Neural progenitor cell (in vitro differentiated cells): ENCODE results near the gene SEC16A. TPM values are rescaled to one million over a fixed set of nuclear protein-coding genes. Genes with fewer than 3 reads are reported as not detected.

Experiments
- DNase-seq: peaks from one replicate; pipeline ENCODE4 v3.0.0-alpha.2; 2016; ENCODE audit warnings: low spot score
- H2AFZ ChIP-seq: fragments of 200-600 bp; sonication (generic); replicated peaks from 2 replicates; pipeline ENCODE4 v1.6.1; 2016; ENCODE audit warnings: antibody characterized with exemption
- H3F3A ChIP-seq: fragments of 200-600 bp; sonication (generic); 2 replicates; pipeline ENCODE4 v1.6.1; 2016; ENCODE audit warnings: antibody characterized with exemption, low read depth
- H3K27ac ChIP-seq: fragments of 200-600 bp; sonication (generic); 2 replicates; pipeline ENCODE4 v1.5.1; 2016; ENCODE audit warnings: mild to moderate bottlenecking
- H3K27me3 ChIP-seq: fragments of 200-600 bp; sonication (generic); 2 replicates; pipeline ENCODE4 v1.6.1; 2016; ENCODE audit warnings: mild to moderate bottlenecking, moderate library complexity
- H3K36me3 ChIP-seq: fragments of 200-600 bp; sonication (generic); 2 replicates; pipeline ENCODE4 v1.5.1; 2016
- H3K4me1 ChIP-seq: fragments of 200-600 bp; sonication (generic); 2 replicates; pipeline ENCODE4 v1.6.1; 2016; ENCODE audit warnings: mixed run types
- H3K4me2 ChIP-seq: fragments of 200-600 bp; sonication (generic); 2 replicates; pipeline ENCODE4 v1.6.1; 2016
- H3K4me3 ChIP-seq: fragments of 200-600 bp; sonication (generic); 2 replicates; pipeline ENCODE4 v1.5.1; 2016
- H3K79me2 ChIP-seq: fragments of 200-600 bp; sonication (generic); 2 replicates; pipeline ENCODE4 v1.6.1; 2016; ENCODE audit warnings: low read depth
- H3K9ac ChIP-seq: fragments of 200-600 bp; sonication (generic); 2 replicates; pipeline ENCODE4 v1.6.1; 2016
- H3K9me3 ChIP-seq: fragments of 200-600 bp; sonication (generic); 2 replicates; pipeline ENCODE4 v1.5.1; 2016; ENCODE audit warnings: low read depth
- H4K20me1 ChIP-seq: fragments of 200-600 bp; sonication (generic); 2 replicates; pipeline ENCODE4 v1.6.1; 2016; ENCODE audit warnings: low read depth
- H3K27ac Mint-ChIP-seq: 3 replicates; pipeline ENCODE4 v1.8.0; 2021; ENCODE audit warnings: mixed read lengths
- H3K27me3 Mint-ChIP-seq: 2 replicates; pipeline ENCODE4 v1.8.0; 2022; ENCODE audit warnings: low read depth, mild to moderate bottlenecking, inconsistent platforms, moderate library complexity, mixed read lengths; ENCODE audit not compliant: insufficient read depth
- H3K36me3 Mint-ChIP-seq: 3 replicates; pipeline ENCODE4 v1.8.0; 2021; ENCODE audit warnings: mixed read lengths
- H3K4me1 Mint-ChIP-seq: 3 replicates; pipeline ENCODE4 v1.8.0; 2021; ENCODE audit warnings: mixed read lengths
- H3K4me3 Mint-ChIP-seq: 3 replicates; pipeline ENCODE4 v1.8.0; 2021; ENCODE audit warnings: mild to moderate bottlenecking, moderate library complexity, mixed read lengths
- H3K9me3 Mint-ChIP-seq: 3 replicates; pipeline ENCODE4 v1.8.0; 2020; ENCODE audit warnings: mixed read lengths
- EZH2 ChIP-seq: fragments of 200-600 bp; sonication (generic); IDR thresholded peaks from 2 replicates; pipeline ENCODE4 v1.6.1; 2017; ENCODE audit warnings: antibody characterized with exemption, mild to moderate bottlenecking, moderate library complexity
- EZH2phosphoT487 ChIP-seq: fragments of 200-600 bp; sonication (generic); IDR thresholded peaks from 2 replicates; pipeline ENCODE4 v1.6.1; 2017; ENCODE audit warnings: antibody characterized with exemption
- total RNA-seq: library from RNA; depleted of rRNA; stranded (reverse); fragments of >200 nt; gene quantifications from 2 replicates; pipeline ENCODE4 v1.2.3, GENCODE V29; 2015; ENCODE audit warnings: low replicate concordance
- TF ChIP-seq, protein P1 (sequence below): fragments of 200-600 bp; sonication (generic); IDR thresholded peaks from 2 replicates; pipeline ENCODE4 v1.5.1; 2017; ENCODE audit warnings: antibody characterized with exemption, mild to moderate bottlenecking

Gene SEC16A
- total RNA-seq, 1 donor from 2014 or later: 16.8 TPM

DNA sequence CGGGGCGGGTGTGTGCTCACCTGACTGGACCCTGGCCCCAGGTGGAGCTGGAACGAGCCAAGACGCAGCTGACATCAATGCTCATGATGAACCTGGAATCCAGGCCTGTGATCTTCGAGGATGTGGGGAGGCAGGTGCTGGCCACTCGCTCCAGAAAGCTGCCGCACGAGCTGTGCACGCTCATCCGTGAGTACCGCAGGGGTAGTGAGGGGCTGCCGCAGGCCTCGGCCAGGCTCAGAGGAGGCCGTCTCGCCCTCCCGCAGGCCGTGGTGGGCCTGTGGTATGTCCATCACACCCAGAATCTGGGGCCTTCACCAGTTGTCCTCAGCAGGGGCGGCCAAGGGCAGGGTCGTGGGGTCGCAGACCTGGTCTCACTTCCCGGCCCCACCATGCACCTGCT is 61.0 kb downstream of the SEC16A start:
- no peaks in the 10 kb centered on the region for H3K4me1 ChIP-seq
- Mint-ChIP-seq H3K4me1 (no peaks in the 10 kb centered on the region), H3K9me3 (no peaks in the 10 kb centered on the region), H3K4me3 (no peak overlapping the region), H3K27me3 (peaks cover 3% of the 10 kb centered on the region), H3K36me3 (peaks cover 10% of the 10 kb centered on the region), H3K27ac (no peak overlapping the region)
- no peak overlapping the region for H2AFZ ChIP-seq
- H3K9ac ChIP-seq: no peak overlapping the region
- H3K27me3 ChIP-seq: no peaks in the 10 kb centered on the region
- H3K36me3 ChIP-seq: no peaks in the 10 kb centered on the region
- no peaks in the 10 kb centered on the region for H3K79me2 ChIP-seq
- TF ChIP-seq EZH2phosphoT487: no peak
- TF ChIP-seq, protein P1, sequence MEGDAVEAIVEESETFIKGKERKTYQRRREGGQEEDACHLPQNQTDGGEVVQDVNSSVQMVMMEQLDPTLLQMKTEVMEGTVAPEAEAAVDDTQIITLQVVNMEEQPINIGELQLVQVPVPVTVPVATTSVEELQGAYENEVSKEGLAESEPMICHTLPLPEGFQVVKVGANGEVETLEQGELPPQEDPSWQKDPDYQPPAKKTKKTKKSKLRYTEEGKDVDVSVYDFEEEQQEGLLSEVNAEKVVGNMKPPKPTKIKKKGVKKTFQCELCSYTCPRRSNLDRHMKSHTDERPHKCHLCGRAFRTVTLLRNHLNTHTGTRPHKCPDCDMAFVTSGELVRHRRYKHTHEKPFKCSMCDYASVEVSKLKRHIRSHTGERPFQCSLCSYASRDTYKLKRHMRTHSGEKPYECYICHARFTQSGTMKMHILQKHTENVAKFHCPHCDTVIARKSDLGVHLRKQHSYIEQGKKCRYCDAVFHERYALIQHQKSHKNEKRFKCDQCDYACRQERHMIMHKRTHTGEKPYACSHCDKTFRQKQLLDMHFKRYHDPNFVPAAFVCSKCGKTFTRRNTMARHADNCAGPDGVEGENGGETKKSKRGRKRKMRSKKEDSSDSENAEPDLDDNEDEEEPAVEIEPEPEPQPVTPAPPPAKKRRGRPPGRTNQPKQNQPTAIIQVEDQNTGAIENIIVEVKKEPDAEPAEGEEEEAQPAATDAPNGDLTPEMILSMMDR: no peak
- TF ChIP-seq EZH2: no peak
- H3K27ac ChIP-seq: no peak overlapping the region
- H3F3A ChIP-seq: no peaks in the 10 kb centered on the region
- DNase-seq: no peak
- no peaks in the 10 kb centered on the region for H3K9me3 ChIP-seq
- H3K4me2 ChIP-seq: no peak overlapping the region
- H3K4me3 ChIP-seq: no peak overlapping the region
- no peaks in the 10 kb centered on the region for H4K20me1 ChIP-seq

DNA sequence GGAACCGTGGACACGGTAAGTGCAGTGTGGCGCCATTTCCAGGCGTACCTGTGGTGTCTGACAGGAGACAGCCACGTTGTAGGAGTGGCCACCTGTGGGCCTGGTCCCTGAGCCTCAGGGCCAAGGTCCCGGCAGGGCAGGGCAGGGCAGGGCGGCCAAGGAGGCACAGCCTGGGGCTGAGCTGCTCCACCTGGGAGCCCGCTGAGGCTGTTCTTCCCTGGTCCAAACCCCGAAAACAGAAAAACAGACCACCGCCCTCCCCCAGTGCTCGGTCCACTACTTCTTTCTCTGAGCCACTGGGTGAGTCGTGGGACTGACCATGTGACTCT is 63.8 kb downstream of the SEC16A start:
- H3K36me3 ChIP-seq: no peaks in the 10 kb centered on the region
- no peak for DNase-seq
- TF ChIP-seq EZH2phosphoT487: no peak
- no peak for TF ChIP-seq EZH2
- TF ChIP-seq, protein P1: no peak
- no peaks in the 10 kb centered on the region for H4K20me1 ChIP-seq
- H3K4me2 ChIP-seq: no peak overlapping the region
- Mint-ChIP-seq H3K36me3 (peaks cover 21% of the 10 kb centered on the region), H3K9me3 (no peaks in the 10 kb centered on the region), H3K4me3 (no peak overlapping the region), H3K27me3 (no peaks in the 10 kb centered on the region), H3K27ac (no peak overlapping the region), H3K4me1 (no peaks in the 10 kb centered on the region)
- H3K79me2 ChIP-seq: no peaks in the 10 kb centered on the region
- H3K27me3 ChIP-seq: no peaks in the 10 kb centered on the region
- H3K4me1 ChIP-seq: no peaks in the 10 kb centered on the region
- H2AFZ ChIP-seq: no peak overlapping the region
- no peak overlapping the region for H3K9ac ChIP-seq
- no peak overlapping the region for H3K4me3 ChIP-seq
- H3K9me3 ChIP-seq: no peaks in the 10 kb centered on the region
- no peak overlapping the region for H3K27ac ChIP-seq
- no peaks in the 10 kb centered on the region for H3F3A ChIP-seq

DNA sequence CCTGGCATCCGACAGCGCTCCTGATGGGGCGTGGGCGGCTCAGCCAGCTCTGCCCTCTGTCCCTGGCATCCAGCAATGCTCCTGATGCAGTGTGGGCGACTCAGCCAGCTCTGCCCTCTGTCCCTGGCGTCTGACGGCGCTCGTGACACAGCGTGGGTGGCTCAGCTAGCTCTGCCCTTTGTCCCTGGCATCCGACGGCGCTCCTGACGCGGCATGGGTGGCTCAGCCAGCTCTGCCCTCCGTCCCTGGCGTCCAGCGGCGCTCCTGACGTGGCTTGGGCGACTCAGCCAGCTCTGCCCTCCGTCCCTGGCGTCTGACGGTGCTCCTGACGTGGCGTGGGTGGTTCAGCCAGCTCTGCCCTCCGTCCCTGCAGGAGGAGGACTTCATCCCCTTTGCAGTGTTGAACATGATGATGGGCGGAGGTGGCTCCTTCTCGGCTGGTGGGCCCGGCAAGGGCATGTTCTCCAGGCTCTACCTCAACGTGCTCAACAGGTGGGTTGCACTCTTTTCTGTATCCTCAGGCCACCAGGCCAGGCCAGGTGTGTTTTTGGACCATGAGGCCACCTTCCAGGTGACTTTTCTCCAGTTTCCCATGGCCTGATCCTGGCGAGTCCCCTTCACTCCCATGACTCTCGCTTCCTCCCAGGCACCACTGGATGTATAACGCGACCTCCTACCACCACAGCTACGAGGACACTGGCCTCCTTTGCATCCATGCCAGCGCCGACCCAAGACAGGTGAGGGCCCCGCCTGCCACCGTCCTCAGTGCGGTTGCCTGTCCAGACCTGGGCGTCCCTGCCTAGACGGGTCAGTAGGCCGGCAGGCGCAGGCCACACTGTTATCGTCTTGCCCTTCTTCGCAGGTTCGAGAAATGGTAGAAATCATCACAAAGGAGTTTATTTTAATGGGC is 64.4 kb downstream of the SEC16A start:
- Histone ChIP-seq H3F3A (no peaks in the 10 kb centered on the region), H3K9ac (no peak overlapping the region), H3K79me2 (no peaks in the 10 kb centered on the region), H3K36me3 (no peaks in the 10 kb centered on the region), H3K4me3 (no peak overlapping the region), H3K27ac (no peak overlapping the region), H3K27me3 (no peaks in the 10 kb centered on the region), H3K4me2 (no peak overlapping the region), H3K9me3 (no peaks in the 10 kb centered on the region), H4K20me1 (no peaks in the 10 kb centered on the region), H3K4me1 (no peaks in the 10 kb centered on the region), H2AFZ (no peak overlapping the region)
- H3K9me3 Mint-ChIP-seq: no peaks in the 10 kb centered on the region
- no peaks in the 10 kb centered on the region for H3K27me3 Mint-ChIP-seq
- H3K36me3 Mint-ChIP-seq: peaks cover 25% of the 10 kb centered on the region
- H3K27ac Mint-ChIP-seq: no peak overlapping the region
- peak overlapping the region; percentile 33 for H3K4me3 Mint-ChIP-seq
- no peak for DNase-seq
- TF ChIP-seq, protein P1: no peak
- TF ChIP-seq EZH2 (no peak), EZH2phosphoT487 (no peak)
- no peaks in the 10 kb centered on the region for H3K4me1 Mint-ChIP-seq
